ELR (cell line): ENCODE results near the gene GRB10.

Experiments
- DNase-seq: peaks from one replicate; pipeline ENCODE4 v3.0.0-alpha.2; 2015; ENCODE audit warnings: low read depth

GRB10 gene

GRCh38 chr7:50544992-50545391 lies 237.7 kb downstream of the GRB10 start:
- DNase-seq, result no peak

- DNase-seq, result no peak
Measured at GRCh38 chr7:50543776-50544442, 238.8 kb downstream of the GRB10 start.

DNA sequence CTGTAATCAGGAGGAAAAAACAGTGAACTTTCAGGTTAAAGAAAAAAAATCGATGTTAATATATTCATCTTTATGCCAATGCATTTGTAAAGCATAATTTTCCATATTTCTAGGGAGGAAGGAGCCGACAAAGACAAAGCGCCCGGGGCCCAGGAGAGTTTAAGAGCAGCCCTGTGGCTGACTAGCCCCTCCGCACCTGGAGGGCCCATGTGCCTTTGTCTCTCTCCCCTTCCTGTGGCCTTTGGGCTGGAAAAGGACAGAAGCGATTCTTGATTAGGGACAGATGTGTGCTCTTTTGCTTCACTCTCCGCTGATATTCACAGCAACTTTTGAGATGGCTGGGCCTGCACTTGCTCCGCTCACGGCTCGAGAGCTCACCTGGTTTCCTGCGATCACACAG lies 240.6 kb downstream of the GRB10 start:
- no peak for DNase-seq

DNA sequence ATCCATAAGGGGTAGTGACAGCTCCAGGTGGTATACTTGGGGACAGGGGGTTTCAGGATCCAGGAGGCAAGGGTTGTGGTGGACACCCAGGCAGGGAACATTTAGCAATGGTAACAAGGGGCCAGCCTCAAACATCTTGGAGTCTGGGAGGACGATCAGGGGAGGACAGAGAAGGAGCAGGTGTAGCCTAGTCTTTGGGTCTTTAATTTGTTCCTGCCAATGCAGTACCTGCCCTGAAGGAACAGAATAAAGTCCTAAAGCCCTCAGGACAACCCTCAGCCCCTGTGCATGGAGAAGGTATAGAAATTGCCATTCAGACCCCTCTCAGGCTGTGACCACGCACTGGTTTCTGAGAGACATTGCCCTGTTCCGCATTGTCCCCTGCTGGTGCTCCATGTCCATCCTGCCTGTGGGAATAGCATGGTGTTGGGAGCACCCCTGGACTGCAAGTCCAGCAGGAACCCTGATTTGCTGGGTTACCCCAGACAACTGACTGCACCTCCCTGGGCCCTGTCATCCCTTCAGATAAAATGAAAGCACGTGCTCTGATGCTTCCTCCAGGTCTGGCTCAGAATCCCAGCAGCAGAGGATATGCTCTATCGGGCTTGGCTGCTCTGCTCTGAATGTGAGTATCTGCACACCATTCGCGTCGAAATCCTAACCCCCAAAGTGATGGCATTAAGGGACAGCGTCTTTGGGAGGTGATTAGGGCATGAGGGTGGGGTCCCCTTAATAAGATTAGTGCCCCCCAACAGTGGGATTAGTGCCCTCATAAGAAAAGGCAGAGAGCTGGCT lies 241.7 kb downstream of the GRB10 start:
- no peak for DNase-seq
